ENCODE measurements around the gene SYTL5. TPM values are rescaled to one million over a fixed set of nuclear protein-coding genes. Genes with fewer than 3 reads are reported as not detected.

Gene SYTL5
- total RNA-seq, 1 donor from 2014 or later: 2.7 TPM

GRCh38 chrX:37993176-37993575 lies 13.2 kb upstream of the SYTL5 start:
- Mint-ChIP-seq H3K27ac (ENCODE audit: unreplicated experiment) (no peak overlapping the region), H3K4me3 (ENCODE audit: unreplicated experiment) (no peak overlapping the region), H3K27me3 (ENCODE audit: unreplicated experiment) (no peaks in the 10 kb centered on the region), H3K36me3 (ENCODE audit: unreplicated experiment) (no peaks in the 10 kb centered on the region), H3K4me1 (ENCODE audit: unreplicated experiment) (peaks cover 2% of the 10 kb centered on the region), H3K9me3 (ENCODE audit: unreplicated experiment) (peaks cover 4% of the 10 kb centered on the region)
- TF ChIP-seq CTCF (IDR thresholded peaks at IDR 0.05): no peak
- no peak for DNase-seq (ENCODE audit: extremely low spot score, unreplicated experiment)

GRCh38 chrX:37993837-37994619 lies 12.3 kb upstream of the SYTL5 start:
- Mint-ChIP-seq H3K27ac (ENCODE audit: unreplicated experiment) (no peak overlapping the region), H3K27me3 (ENCODE audit: unreplicated experiment) (no peaks in the 10 kb centered on the region), H3K36me3 (ENCODE audit: unreplicated experiment) (no peaks in the 10 kb centered on the region), H3K4me1 (ENCODE audit: unreplicated experiment) (peaks cover 2% of the 10 kb centered on the region), H3K4me3 (ENCODE audit: unreplicated experiment) (no peak overlapping the region), H3K9me3 (ENCODE audit: unreplicated experiment) (peaks cover 4% of the 10 kb centered on the region)
- no peak for DNase-seq (ENCODE audit: extremely low spot score, unreplicated experiment)
- no peak for TF ChIP-seq CTCF (IDR thresholded peaks at IDR 0.05)

GRCh38 chrX:37995428-37995827 lies 10.9 kb upstream of the SYTL5 start:
- Mint-ChIP-seq H3K27ac (ENCODE audit: unreplicated experiment) (no peak overlapping the region), H3K36me3 (ENCODE audit: unreplicated experiment) (no peaks in the 10 kb centered on the region), H3K27me3 (ENCODE audit: unreplicated experiment) (no peaks in the 10 kb centered on the region), H3K4me1 (ENCODE audit: unreplicated experiment) (peaks cover 2% of the 10 kb centered on the region), H3K9me3 (ENCODE audit: unreplicated experiment) (peaks cover 4% of the 10 kb centered on the region), H3K4me3 (ENCODE audit: unreplicated experiment) (no peak overlapping the region)
- no peak for TF ChIP-seq CTCF (IDR thresholded peaks at IDR 0.05)
- DNase-seq (ENCODE audit: extremely low spot score, unreplicated experiment): no peak

GRCh38 chrX:37997096-37997495 lies 9.3 kb upstream of the SYTL5 start:
- DNase-seq (ENCODE audit: extremely low spot score, unreplicated experiment): no peak
- Mint-ChIP-seq H3K4me1 (ENCODE audit: unreplicated experiment) (peaks cover 2% of the 10 kb centered on the region), H3K27me3 (ENCODE audit: unreplicated experiment) (no peaks in the 10 kb centered on the region), H3K4me3 (ENCODE audit: unreplicated experiment) (no peak overlapping the region), H3K27ac (ENCODE audit: unreplicated experiment) (no peak overlapping the region), H3K9me3 (ENCODE audit: unreplicated experiment) (peaks cover 8% of the 10 kb centered on the region), H3K36me3 (ENCODE audit: unreplicated experiment) (no peaks in the 10 kb centered on the region)
- TF ChIP-seq CTCF (IDR thresholded peaks at IDR 0.05): no peak

- no peak for TF ChIP-seq CTCF (IDR thresholded peaks at IDR 0.05)
- no peak overlapping the region for H3K4me3 Mint-ChIP-seq (ENCODE audit: unreplicated experiment)
- H3K27me3 Mint-ChIP-seq (ENCODE audit: unreplicated experiment): no peaks in the 10 kb centered on the region
- DNase-seq (ENCODE audit: extremely low spot score, unreplicated experiment): no peak
- H3K4me1 Mint-ChIP-seq (ENCODE audit: unreplicated experiment): peaks cover 2% of the 10 kb centered on the region
- peaks cover 10% of the 10 kb centered on the region for H3K9me3 Mint-ChIP-seq (ENCODE audit: unreplicated experiment)
- H3K27ac Mint-ChIP-seq (ENCODE audit: unreplicated experiment): no peak overlapping the region
- no peaks in the 10 kb centered on the region for H3K36me3 Mint-ChIP-seq (ENCODE audit: unreplicated experiment)
These were observed 7.6 kb upstream of the SYTL5 start for GRCh38 chrX:37998586-37999262.

Data from osteocyte (in vitro differentiated cells).